HL-60 (cell line): ENCODE results near the gene ORC4.

ENCODE experiments used
- DNase-seq, 2 experiments: peaks; one replicate each; pipeline ENCODE4 v3.0.0-alpha.2; 2010 to 2020; ENCODE audit warnings: low read depth in 1 of 2, low spot score in 1 of 2
- H3K27ac ChIP-seq: fragments of 250-450 bp; sonication (Bioruptor Pico); replicated peaks from 2 replicates; pipeline ENCODE4 v1.5.1; 2020; ENCODE audit warnings: mild to moderate bottlenecking, moderate library complexity
- H3K27me3 ChIP-seq: fragments of 250-450 bp; sonication (Bioruptor Pico); 2 replicates; pipeline ENCODE4 v1.5.1; 2021; ENCODE audit warnings: mild to moderate bottlenecking, moderate library complexity; ENCODE audit not compliant: insufficient read depth, poor library complexity, severe bottlenecking
- H3K4me3 ChIP-seq: replicated peaks from 2 replicates; pipeline ENCODE4 v1.5.1; 2011; ENCODE audit warnings: mild to moderate bottlenecking, control low read depth, low read length; ENCODE audit not compliant: insufficient read depth
- CTCF ChIP-seq: IDR thresholded peaks from one replicate; pipeline ENCODE4 v1.5.1; 2011; ENCODE audit warnings: low read length, control low read depth, inconsistent platforms; ENCODE audit not compliant: insufficient read depth
- GABPA ChIP-seq: IDR thresholded peaks from 2 replicates; pipeline ENCODE4 v1.6.1; 2012; ENCODE audit warnings: low read depth
- POLR2AphosphoS5 ChIP-seq: IDR thresholded peaks from 2 replicates; pipeline ENCODE4 v1.6.1; 2012; ENCODE audit warnings: low read depth
- SPI1 ChIP-seq: IDR thresholded peaks from 2 replicates; pipeline ENCODE4 v1.6.1; 2012; ENCODE audit warnings: low read depth, mild to moderate bottlenecking, borderline replicate concordance
- TF ChIP-seq, protein P1 (sequence below): IDR thresholded peaks from 2 replicates; pipeline ENCODE4 v1.6.1; 2012; ENCODE audit warnings: low read depth; ENCODE audit not compliant: insufficient replicate concordance

The ORC4 gene

DNA sequence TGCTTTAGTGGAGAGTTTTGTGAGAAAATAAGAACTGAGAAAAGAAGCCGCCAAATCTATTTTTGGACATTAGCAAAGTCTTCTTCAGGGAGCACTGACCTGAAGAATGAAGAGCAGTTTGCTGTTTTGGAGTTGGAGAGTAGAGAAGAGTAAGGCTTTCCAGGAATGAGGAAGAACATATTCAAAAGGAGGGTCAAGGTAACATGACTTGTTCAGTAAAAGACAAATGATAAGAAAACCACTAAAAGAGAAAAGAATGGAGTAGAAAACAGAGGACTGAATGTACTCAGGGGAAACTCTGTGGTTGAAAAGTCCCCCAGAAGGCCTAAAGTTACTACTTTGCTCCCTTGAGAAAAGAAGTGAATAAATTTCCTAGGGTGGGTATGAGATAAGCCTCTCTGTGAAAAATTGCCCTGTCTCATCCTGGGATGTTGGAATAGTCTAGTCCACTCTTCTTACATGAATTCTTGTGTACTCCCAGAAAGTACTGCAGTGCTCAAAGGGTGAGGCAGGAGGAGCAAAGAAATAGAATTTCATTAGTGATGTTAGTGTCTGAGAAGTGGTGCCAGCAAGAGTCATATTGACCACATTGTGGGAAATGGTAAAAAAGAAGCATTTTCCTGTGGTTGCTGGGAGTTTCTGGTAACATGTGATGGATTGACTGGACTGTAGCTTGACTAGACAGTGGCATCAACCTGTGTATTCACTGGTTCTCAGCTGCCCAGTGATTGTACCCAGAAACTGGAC is 28.1 kb upstream of the ORC4 start:
- H3K27me3 ChIP-seq, result no peaks in the 10 kb centered on the region
- H3K4me3 ChIP-seq, result no peak overlapping the region
- peak in 1 of 2 experiments; percentile 1 for DNase-seq
- no peak for TF ChIP-seq CTCF
- no peak overlapping the region for H3K27ac ChIP-seq

GRCh38 chr2:148046802-148047201 is 26.3 kb upstream of the ORC4 start:
- Histone ChIP-seq H3K27ac (no peak overlapping the region), H3K27me3 (no peaks in the 10 kb centered on the region), H3K4me3 (no peak overlapping the region)
- no peak for DNase-seq
- TF ChIP-seq, protein P1, sequence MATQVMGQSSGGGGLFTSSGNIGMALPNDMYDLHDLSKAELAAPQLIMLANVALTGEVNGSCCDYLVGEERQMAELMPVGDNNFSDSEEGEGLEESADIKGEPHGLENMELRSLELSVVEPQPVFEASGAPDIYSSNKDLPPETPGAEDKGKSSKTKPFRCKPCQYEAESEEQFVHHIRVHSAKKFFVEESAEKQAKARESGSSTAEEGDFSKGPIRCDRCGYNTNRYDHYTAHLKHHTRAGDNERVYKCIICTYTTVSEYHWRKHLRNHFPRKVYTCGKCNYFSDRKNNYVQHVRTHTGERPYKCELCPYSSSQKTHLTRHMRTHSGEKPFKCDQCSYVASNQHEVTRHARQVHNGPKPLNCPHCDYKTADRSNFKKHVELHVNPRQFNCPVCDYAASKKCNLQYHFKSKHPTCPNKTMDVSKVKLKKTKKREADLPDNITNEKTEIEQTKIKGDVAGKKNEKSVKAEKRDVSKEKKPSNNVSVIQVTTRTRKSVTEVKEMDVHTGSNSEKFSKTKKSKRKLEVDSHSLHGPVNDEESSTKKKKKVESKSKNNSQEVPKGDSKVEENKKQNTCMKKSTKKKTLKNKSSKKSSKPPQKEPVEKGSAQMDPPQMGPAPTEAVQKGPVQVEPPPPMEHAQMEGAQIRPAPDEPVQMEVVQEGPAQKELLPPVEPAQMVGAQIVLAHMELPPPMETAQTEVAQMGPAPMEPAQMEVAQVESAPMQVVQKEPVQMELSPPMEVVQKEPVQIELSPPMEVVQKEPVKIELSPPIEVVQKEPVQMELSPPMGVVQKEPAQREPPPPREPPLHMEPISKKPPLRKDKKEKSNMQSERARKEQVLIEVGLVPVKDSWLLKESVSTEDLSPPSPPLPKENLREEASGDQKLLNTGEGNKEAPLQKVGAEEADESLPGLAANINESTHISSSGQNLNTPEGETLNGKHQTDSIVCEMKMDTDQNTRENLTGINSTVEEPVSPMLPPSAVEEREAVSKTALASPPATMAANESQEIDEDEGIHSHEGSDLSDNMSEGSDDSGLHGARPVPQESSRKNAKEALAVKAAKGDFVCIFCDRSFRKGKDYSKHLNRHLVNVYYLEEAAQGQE, result no peak
- TF ChIP-seq SPI1, result peak; percentile 63; the same call in 1 of the 2 replicates

DNA sequence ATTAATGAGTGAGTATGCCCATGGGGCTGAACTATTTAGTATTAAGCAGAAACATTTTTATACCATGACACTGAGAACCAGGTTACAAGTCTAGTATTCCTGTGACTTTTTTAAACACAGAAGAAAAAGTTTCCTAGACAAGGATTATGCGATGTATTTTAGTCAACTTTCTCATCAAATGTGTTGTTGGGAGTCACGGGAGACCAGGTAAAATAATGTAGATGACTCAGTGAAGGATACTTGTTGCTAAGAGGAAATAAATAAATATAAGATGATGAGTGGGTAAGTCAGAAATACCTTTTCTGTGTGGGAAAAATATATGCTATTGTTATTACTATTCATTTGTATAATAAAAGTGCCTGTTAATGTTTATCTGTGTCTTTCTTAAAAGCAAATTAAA is 23.8 kb upstream of the ORC4 start:
- H3K27me3 ChIP-seq, result no peaks in the 10 kb centered on the region
- no peak for DNase-seq
- no peak overlapping the region for H3K27ac ChIP-seq
- TF ChIP-seq, protein P1, result no peak
- TF ChIP-seq GABPA (no peak), POLR2AphosphoS5 (no peak), SPI1 (no peak), CTCF (no peak)
- H3K4me3 ChIP-seq, result no peak overlapping the region

DNA sequence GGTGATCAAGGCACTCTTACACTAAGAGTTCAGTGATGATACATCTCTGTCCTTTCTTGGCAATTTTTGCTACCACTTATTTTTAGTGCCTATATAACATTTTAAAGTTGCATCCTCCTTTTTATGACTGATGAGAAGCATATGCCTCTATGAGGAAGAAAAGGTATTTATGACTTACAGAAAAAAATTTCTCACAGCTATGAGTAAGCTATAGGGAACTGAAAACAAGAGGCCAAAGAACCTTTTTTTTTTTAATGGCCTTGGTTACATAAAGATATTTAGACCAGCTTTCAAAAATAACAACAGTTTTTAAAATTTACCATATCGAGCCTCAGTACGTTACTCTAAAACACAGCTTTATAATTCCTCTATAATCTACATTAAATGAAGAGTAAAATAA is 21.7 kb upstream of the ORC4 start:
- TF ChIP-seq, protein P1, result no peak
- TF ChIP-seq SPI1 (no peak), POLR2AphosphoS5 (no peak), GABPA (no peak)
- DNase-seq, result no peak
- H3K4me3 ChIP-seq, result no peak overlapping the region
- H3K27me3 ChIP-seq, result no peaks in the 10 kb centered on the region
- no peak overlapping the region for H3K27ac ChIP-seq
